ENCODE results near the gene CHMP1A.

- TF ChIP-seq CTCF (conservative IDR thresholded peaks at IDR 0.05 in 1 of 2, IDR thresholded peaks at IDR 0.05 in 1 of 2; ENCODE audit: low read depth in 1 of 2, low read length in 2 of 2): no peak
- no peak for TF ChIP-seq EZH2 (IDR thresholded peaks at IDR 0.05; ENCODE audit: low read length, missing control alignments)
Observed at GRCh38 chr16:89621698-89622409, 35.7 kb downstream of the CHMP1A start.
